ENCODE results near the gene WNT2B.
A peak's percentile ranks its signal among the peaks of the same experiment; 100 is the strongest.

WNT2B gene

DNA sequence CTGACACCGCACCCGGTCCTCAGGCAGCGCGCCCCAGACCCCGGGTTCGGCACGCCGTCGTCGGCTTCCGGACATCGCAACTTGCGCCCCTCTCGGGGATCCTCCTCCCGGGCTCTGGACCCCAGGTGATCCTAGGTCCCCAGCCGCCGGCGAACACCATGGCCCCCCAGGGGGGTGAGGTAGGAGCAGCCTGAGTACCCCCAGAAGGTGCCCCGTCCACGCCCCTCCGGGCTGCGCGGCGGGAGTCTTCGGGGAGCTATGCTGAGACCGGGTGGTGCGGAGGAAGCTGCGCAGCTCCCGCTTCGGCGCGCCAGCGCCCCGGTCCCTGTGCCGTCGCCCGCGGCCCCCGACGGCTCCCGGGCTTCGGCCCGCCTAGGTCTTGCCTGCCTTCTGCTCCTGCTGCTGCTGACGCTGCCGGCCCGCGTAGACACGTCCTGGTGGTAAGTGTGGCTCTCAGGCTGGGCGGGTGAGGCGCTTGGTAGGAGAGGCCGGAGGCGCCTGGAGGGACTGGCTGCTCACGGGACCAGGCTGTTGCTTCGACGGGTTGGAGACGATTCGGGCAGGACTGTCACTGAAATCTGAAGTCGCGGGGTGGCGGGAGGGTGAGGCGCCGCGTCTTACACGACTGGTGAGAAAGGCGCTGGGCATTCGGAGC lies 367 bp downstream of the WNT2B start:
- peak overlapping the region; percentile 49 for H3K4me3 ChIP-seq (replicated peaks; ENCODE audit: low read depth, low read length)
- no peak for DNase-seq (ENCODE audit: low read depth)
- TF ChIP-seq, protein P1, sequence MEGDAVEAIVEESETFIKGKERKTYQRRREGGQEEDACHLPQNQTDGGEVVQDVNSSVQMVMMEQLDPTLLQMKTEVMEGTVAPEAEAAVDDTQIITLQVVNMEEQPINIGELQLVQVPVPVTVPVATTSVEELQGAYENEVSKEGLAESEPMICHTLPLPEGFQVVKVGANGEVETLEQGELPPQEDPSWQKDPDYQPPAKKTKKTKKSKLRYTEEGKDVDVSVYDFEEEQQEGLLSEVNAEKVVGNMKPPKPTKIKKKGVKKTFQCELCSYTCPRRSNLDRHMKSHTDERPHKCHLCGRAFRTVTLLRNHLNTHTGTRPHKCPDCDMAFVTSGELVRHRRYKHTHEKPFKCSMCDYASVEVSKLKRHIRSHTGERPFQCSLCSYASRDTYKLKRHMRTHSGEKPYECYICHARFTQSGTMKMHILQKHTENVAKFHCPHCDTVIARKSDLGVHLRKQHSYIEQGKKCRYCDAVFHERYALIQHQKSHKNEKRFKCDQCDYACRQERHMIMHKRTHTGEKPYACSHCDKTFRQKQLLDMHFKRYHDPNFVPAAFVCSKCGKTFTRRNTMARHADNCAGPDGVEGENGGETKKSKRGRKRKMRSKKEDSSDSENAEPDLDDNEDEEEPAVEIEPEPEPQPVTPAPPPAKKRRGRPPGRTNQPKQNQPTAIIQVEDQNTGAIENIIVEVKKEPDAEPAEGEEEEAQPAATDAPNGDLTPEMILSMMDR (IDR thresholded peaks at IDR 0.05; ENCODE audit: low read length, missing control alignments), result no peak

DNA sequence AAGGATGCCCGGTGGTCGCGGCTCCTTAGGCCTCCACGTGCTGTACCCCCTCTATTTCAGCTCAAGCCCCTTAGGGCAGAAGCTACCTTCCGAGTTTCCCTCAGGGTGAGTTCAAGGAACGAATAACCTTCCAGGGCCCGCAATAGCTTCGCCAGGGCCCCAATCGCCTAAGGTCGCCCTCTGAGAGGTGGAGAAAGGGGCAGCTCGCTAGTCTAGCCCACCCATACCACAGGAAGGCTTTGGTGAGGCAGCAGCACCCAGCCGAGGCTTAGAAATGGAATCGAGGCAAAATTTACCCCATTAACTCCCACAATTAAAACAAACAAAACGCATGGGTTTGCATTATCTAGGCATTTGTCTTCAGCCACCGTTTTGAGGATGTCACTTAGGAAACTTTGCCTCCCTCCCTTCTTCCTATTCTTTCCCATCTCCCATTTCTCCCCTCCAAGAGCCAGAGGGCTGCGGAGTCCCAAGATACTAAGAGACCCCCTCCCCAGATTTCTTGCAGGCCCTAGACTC lies 954 bp downstream of the WNT2B start:
- TF ChIP-seq, protein P1 (IDR thresholded peaks at IDR 0.05; ENCODE audit: low read length, missing control alignments), result no peak
- no peak overlapping the region for H3K4me3 ChIP-seq (replicated peaks; ENCODE audit: low read depth, low read length)
- DNase-seq (ENCODE audit: low read depth), result no peak

DNA sequence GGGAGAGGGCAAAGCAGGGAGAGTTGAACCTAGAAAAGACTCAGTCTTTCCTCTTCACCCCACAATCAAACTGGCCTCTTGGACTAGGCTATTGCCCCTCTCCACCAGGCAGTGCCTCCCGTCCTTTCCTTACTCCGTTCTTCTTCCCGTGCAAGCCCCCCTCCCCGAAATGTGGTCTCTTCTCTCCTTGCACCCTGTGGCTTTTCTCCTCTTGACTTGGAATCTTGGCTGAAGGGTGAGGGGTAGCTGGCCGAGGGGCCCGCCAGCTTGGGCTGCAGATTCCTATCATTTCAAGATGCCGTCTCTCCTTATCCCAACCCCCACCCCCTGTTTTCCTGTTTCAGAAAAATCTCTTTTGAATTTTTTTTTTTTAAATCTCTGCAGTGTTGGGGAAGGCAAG lies 1.6 kb downstream of the WNT2B start:
- TF ChIP-seq, protein P1 (IDR thresholded peaks at IDR 0.05; ENCODE audit: low read length, missing control alignments), result no peak
- DNase-seq (ENCODE audit: low read depth), result no peak
- H3K4me3 ChIP-seq (replicated peaks; ENCODE audit: low read depth, low read length), result no peak overlapping the region

DNA sequence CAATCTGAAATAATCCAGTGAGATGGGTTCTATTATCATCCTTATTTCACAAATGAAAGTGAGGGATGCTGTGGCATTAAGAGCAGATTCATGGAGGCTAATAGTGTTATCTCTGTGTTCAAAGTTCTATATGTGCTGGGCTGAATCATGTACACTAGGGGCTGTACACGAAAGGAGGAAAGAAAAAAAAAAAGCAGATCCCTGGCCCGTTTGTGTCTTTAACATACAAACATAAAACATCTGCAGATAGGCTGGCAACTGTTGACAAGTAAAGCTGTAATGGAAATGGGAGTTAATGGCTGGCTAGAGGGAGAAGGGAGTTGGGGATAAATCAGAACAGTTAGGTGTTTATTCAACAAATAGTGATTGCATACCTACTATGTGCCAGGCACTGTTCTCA lies 3.1 kb downstream of the WNT2B start:
- H3K4me3 ChIP-seq (replicated peaks; ENCODE audit: low read depth, low read length), result no peak overlapping the region
- TF ChIP-seq, protein P1 (IDR thresholded peaks at IDR 0.05; ENCODE audit: low read length, missing control alignments), result no peak
- no peak for DNase-seq (ENCODE audit: low read depth)

DNA sequence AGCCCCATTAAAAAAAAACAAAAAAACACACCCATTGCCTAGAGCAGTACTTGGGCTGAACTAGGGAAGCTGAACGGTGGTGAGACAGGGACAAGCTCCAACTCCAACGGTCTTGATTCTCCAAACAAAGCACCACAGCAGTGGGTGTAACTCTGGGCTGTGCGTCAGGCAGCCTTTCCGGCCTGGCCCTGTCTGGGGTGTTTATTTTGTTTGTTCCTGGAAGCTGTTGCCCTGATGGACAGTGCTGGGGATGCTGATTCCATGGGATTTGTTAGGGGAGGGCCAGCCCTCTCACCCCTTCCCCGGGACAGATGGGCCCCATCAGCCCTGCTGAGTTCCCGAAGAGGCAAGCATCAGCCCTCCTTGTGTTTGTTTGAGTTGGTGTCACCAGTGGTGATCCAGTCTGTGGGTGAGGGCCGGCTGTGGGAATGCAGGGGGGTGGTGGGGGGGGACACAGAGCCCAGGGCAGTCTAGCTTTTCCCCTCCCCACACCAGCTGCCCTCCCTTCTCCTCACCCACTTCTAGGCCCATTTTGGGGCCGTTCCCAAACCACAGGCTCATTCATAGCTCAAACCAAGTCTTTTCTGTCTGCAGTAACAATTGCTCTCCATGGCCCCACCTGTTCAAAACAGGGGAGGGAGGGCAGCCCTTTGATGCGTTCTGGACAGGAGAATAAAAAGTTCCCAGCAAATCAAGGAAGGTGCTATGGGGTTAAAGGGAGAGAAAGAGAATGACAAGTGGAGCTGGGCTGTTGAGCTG lies 4.5 kb downstream of the WNT2B start:
- no peak overlapping the region for H3K4me3 ChIP-seq (replicated peaks; ENCODE audit: low read depth, low read length)
- TF ChIP-seq, protein P1 (IDR thresholded peaks at IDR 0.05; ENCODE audit: low read length, missing control alignments), result no peak
- DNase-seq (ENCODE audit: low read depth), result peak; percentile 76

DNA sequence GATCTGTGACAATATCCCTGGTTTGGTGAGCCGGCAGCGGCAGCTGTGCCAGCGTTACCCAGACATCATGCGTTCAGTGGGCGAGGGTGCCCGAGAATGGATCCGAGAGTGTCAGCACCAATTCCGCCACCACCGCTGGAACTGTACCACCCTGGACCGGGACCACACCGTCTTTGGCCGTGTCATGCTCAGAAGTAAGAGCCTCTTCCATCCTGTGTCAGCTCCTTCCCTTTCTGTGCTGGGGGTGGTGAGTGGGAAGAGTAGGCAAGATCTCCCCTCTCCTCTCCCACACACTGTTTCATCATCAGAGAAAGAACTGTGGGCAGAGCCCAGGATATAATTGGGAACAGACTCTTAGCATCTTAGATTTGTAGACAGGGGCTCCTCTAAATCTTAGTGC lies 6.1 kb downstream of the WNT2B start:
- DNase-seq (ENCODE audit: low read depth), result no peak
- TF ChIP-seq, protein P1 (IDR thresholded peaks at IDR 0.05; ENCODE audit: low read length, missing control alignments), result no peak
- H3K4me3 ChIP-seq (replicated peaks; ENCODE audit: low read depth, low read length), result no peak overlapping the region

Measured in fibroblast of pulmonary artery (primary cell).